HL-60 (cell line): ENCODE data around the gene GKN1.

ENCODE experiments used
- DNase-seq, 2 experiments: peaks; one replicate each; pipeline ENCODE4 v3.0.0-alpha.2; 2010 to 2020; ENCODE audit warnings: low read depth in 1 of 2, low spot score in 1 of 2
- H3K27ac ChIP-seq: fragments of 250-450 bp; sonication (Bioruptor Pico); replicated peaks from 2 replicates; pipeline ENCODE4 v1.5.1; 2020; ENCODE audit warnings: mild to moderate bottlenecking, moderate library complexity
- H3K27me3 ChIP-seq: fragments of 250-450 bp; sonication (Bioruptor Pico); 2 replicates; pipeline ENCODE4 v1.5.1; 2021; ENCODE audit warnings: mild to moderate bottlenecking, moderate library complexity; ENCODE audit not compliant: insufficient read depth, poor library complexity, severe bottlenecking
- H3K4me3 ChIP-seq: replicated peaks from 2 replicates; pipeline ENCODE4 v1.5.1; 2011; ENCODE audit warnings: mild to moderate bottlenecking, control low read depth, low read length; ENCODE audit not compliant: insufficient read depth
- GABPA ChIP-seq: IDR thresholded peaks from 2 replicates; pipeline ENCODE4 v1.6.1; 2012; ENCODE audit warnings: low read depth
- POLR2AphosphoS5 ChIP-seq: IDR thresholded peaks from 2 replicates; pipeline ENCODE4 v1.6.1; 2012; ENCODE audit warnings: low read depth
- REST ChIP-seq: IDR thresholded peaks from 2 replicates; pipeline ENCODE4 v1.6.1; 2012; ENCODE audit warnings: low read depth; ENCODE audit not compliant: insufficient replicate concordance
- SPI1 ChIP-seq: IDR thresholded peaks from 2 replicates; pipeline ENCODE4 v1.6.1; 2012; ENCODE audit warnings: low read depth, mild to moderate bottlenecking, borderline replicate concordance
- long read RNA-seq: library from polyadenylated mRNA; unstranded; transcript quantifications from one replicate; pipeline ENCODE4 v2.0.0, GENCODE V29; 2020
- TF ChIP-seq, protein P1 (sequence below): IDR thresholded peaks from one replicate; pipeline ENCODE4 v1.5.1; 2011; ENCODE audit warnings: low read length, control low read depth, inconsistent platforms; ENCODE audit not compliant: insufficient read depth

The GKN1 gene
- long read RNA-seq = 0 reads

- peaks cover 3% of the 10 kb centered on the region for H3K27me3 ChIP-seq
Measured at GRCh38 chr2:68974251-68974650, at the start of gene GKN1. Gene GKN1 (plus strand): TSS chr2:68974636. CDS start chr2:68974678, 42 bp downstream.

DNA sequence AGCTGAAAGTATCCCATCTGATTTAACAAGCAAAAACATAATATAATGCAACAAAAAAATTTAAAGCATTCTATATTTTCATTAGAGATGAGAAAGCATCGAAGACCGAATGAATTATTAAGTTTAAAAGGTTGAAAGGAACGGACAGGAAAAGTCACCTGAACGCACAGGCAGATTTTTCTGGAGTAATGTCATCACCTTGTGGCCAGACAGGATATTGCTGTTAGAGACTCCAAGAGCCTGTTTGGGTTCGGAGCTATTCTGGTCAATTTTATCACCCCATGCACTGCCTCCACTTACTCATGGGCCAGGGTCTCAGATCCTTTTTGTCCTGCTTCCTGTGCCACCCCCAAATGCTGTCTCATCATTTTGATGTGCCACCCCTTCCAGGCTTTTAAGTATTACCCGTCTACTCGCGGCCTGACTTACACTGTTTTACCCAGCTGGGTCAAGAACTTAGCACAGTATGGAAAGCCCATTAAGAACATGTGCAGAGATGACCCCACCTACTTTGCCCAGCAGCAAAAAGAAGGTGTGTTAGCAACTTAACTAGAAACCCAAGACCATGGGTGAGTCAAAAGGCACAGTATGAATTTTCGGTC is 49.0 kb upstream of the GKN1 start:
- H3K27ac ChIP-seq = no peak overlapping the region
- TF ChIP-seq, protein P1, sequence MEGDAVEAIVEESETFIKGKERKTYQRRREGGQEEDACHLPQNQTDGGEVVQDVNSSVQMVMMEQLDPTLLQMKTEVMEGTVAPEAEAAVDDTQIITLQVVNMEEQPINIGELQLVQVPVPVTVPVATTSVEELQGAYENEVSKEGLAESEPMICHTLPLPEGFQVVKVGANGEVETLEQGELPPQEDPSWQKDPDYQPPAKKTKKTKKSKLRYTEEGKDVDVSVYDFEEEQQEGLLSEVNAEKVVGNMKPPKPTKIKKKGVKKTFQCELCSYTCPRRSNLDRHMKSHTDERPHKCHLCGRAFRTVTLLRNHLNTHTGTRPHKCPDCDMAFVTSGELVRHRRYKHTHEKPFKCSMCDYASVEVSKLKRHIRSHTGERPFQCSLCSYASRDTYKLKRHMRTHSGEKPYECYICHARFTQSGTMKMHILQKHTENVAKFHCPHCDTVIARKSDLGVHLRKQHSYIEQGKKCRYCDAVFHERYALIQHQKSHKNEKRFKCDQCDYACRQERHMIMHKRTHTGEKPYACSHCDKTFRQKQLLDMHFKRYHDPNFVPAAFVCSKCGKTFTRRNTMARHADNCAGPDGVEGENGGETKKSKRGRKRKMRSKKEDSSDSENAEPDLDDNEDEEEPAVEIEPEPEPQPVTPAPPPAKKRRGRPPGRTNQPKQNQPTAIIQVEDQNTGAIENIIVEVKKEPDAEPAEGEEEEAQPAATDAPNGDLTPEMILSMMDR = peak; percentile 98
- TF ChIP-seq REST = no peak
- no peak for TF ChIP-seq POLR2AphosphoS5
- no peak for TF ChIP-seq SPI1
- no peak for TF ChIP-seq GABPA
- DNase-seq = peak in 1 of 2 experiments; percentile 42
- no peaks in the 10 kb centered on the region for H3K27me3 ChIP-seq
- no peak overlapping the region for H3K4me3 ChIP-seq

More at GRCh38 chr2:68974251-68974650, at the start of gene GKN1:
- H3K4me3 ChIP-seq = no peak within 1 kb of the TSS
- DNase-seq = no peak
- TF ChIP-seq SPI1 = no peak
- TF ChIP-seq POLR2AphosphoS5 = no peak
- no peak within 1 kb of the TSS for H3K27ac ChIP-seq

DNA sequence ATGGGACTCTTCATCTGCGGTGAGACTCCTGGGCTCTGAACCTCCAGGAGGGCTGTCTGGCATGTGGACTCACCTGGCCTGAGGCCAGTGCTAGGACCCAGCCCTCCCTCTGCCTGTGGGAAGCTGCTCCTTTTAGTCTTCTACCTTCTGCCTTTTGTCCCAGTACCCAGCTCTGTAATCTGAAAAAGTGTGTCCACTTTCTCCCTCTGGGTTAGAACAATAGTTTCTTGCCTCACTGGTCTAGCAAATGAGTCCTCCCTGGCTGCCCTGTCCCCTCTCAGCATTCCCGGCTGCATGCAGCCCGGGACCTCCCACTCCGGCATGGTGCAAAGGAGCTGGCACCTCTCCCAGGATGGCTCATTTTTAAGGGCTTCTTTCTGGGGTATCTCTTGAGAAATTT is 47.6 kb upstream of the GKN1 start:
- no peak overlapping the region for H3K27ac ChIP-seq
- H3K4me3 ChIP-seq = no peak overlapping the region
- no peaks in the 10 kb centered on the region for H3K27me3 ChIP-seq
- no peak for DNase-seq
- TF ChIP-seq, protein P1 = no peak
- TF ChIP-seq GABPA (no peak), SPI1 (no peak), POLR2AphosphoS5 (no peak), REST (no peak)

DNA sequence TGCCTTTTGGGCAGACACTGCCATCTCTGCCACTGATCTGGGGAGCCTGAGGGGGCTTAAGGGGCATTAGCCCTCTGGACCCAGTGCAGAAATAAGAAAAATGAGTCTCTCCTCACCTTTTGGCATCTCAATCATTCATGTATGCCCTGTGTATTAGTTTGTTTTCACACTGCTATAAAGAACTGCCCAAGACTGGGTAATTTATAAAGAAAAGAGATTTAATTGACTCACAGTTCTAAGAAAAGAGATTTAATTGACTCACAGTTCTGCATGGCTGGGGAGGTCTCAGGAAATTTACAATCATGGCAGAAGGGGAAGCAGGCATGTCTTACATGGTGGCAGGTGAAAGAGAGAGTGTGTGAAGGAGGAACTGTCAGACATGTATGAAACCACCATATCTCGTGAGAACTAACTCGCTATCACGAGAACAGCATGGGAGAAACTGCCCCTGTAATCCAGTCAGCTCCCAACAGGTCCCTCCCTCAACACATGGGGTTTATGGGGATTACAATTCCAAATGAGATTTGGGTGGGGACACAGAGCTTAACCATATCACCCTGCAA is 43.2 kb upstream of the GKN1 start:
- H3K27ac ChIP-seq = no peak overlapping the region
- H3K27me3 ChIP-seq = no peaks in the 10 kb centered on the region
- TF ChIP-seq, protein P1 = no peak
- TF ChIP-seq SPI1 (no peak), REST (no peak), GABPA (no peak), POLR2AphosphoS5 (no peak)
- H3K4me3 ChIP-seq = no peak overlapping the region
- no peak for DNase-seq
